HUES6 (cell line): ENCODE data around the gene TMEM171.

Source experiments
- H3K27ac ChIP-seq: 2 replicates; pipeline ENCODE4 v1.7.0; 2013; ENCODE audit warnings: low read depth, mild to moderate bottlenecking, low read length, inconsistent platforms
- H3K27me3 ChIP-seq: 2 replicates; pipeline ENCODE4 v1.6.1; 2013; ENCODE audit warnings: low read length; ENCODE audit not compliant: control insufficient read depth, insufficient read depth
- H3K36me3 ChIP-seq: 2 replicates; pipeline ENCODE4 v1.6.1; 2013; ENCODE audit warnings: low read length; ENCODE audit not compliant: control insufficient read depth, insufficient read depth
- H3K4me1 ChIP-seq: 2 replicates; pipeline ENCODE4 v1.6.1; 2013; ENCODE audit warnings: low read length; ENCODE audit not compliant: control insufficient read depth, insufficient read depth
- H3K4me3 ChIP-seq: 2 replicates; pipeline ENCODE4 v1.5.1; 2013; ENCODE audit warnings: low read depth, low read length
- H3K9ac ChIP-seq: one replicate; pipeline ENCODE4 v1.6.1; 2013; ENCODE audit warnings: mild to moderate bottlenecking, low read length
- H3K9me3 ChIP-seq: 2 replicates; pipeline ENCODE4 v1.6.1; 2013; ENCODE audit warnings: low read depth, low read length; ENCODE audit not compliant: control insufficient read depth, insufficient read depth

TMEM171 gene

GRCh38 chr5:73106335-73106734 lies 14.0 kb upstream of the TMEM171 start:
- Histone ChIP-seq H3K9me3 (peaks cover 3% of the 10 kb centered on the region; the same call in 1 of the 2 replicates), H3K4me1 (no peaks in the 10 kb centered on the region), H3K27me3 (no peaks in the 10 kb centered on the region), H3K27ac (no peak overlapping the region), H3K9ac (no peak overlapping the region), H3K36me3 (no peaks in the 10 kb centered on the region), H3K4me3 (no peak overlapping the region)

GRCh38 chr5:73110190-73110589 lies 10.2 kb upstream of the TMEM171 start:
- no peak overlapping the region for H3K4me3 ChIP-seq
- H3K27me3 ChIP-seq = no peaks in the 10 kb centered on the region
- H3K9me3 ChIP-seq = peaks cover 3% of the 10 kb centered on the region; the same call in 1 of the 2 replicates
- no peak overlapping the region for H3K9ac ChIP-seq
- H3K36me3 ChIP-seq = no peaks in the 10 kb centered on the region
- no peak overlapping the region for H3K27ac ChIP-seq
- H3K4me1 ChIP-seq = no peaks in the 10 kb centered on the region

- H3K27me3 ChIP-seq = no peaks in the 10 kb centered on the region
- H3K4me1 ChIP-seq = no peaks in the 10 kb centered on the region
- H3K9me3 ChIP-seq = peaks cover 3% of the 10 kb centered on the region; the same call in 1 of the 2 replicates
- H3K36me3 ChIP-seq = no peaks in the 10 kb centered on the region
- no peak overlapping the region for H3K9ac ChIP-seq
- no peak overlapping the region for H3K27ac ChIP-seq
- H3K4me3 ChIP-seq = no peak overlapping the region
Observed at GRCh38 chr5:73111536-73111935, 8.8 kb upstream of the TMEM171 start.

GRCh38 chr5:73112359-73112758 lies 8.0 kb upstream of the TMEM171 start:
- no peaks in the 10 kb centered on the region for H3K4me1 ChIP-seq
- peaks cover 4% of the 10 kb centered on the region; the same call in 1 of the 2 replicates for H3K27me3 ChIP-seq
- H3K27ac ChIP-seq = no peak overlapping the region
- peaks cover 3% of the 10 kb centered on the region; the same call in 1 of the 2 replicates for H3K9me3 ChIP-seq
- no peak overlapping the region for H3K4me3 ChIP-seq
- H3K36me3 ChIP-seq = no peaks in the 10 kb centered on the region
- no peak overlapping the region for H3K9ac ChIP-seq

GRCh38 chr5:73114044-73114688 lies 6.2 kb upstream of the TMEM171 start:
- Histone ChIP-seq H3K4me3 (no peak overlapping the region), H3K36me3 (no peaks in the 10 kb centered on the region), H3K27ac (no peak overlapping the region), H3K4me1 (no peaks in the 10 kb centered on the region), H3K9me3 (peaks cover 4% of the 10 kb centered on the region; the same call in 1 of the 2 replicates), H3K27me3 (peaks cover 20% of the 10 kb centered on the region), H3K9ac (no peak overlapping the region)

- no peak overlapping the region for H3K27ac ChIP-seq
- H3K9me3 ChIP-seq = peaks cover 4% of the 10 kb centered on the region; the same call in 1 of the 2 replicates
- H3K27me3 ChIP-seq = peaks cover 33% of the 10 kb centered on the region
- H3K36me3 ChIP-seq = no peaks in the 10 kb centered on the region
- peaks cover 6% of the 10 kb centered on the region for H3K4me1 ChIP-seq
- H3K4me3 ChIP-seq = no peak overlapping the region
- H3K9ac ChIP-seq = no peak overlapping the region
Observed at GRCh38 chr5:73115399-73116051, 4.8 kb upstream of the TMEM171 start.

- Histone ChIP-seq H3K9me3 (peaks cover 4% of the 10 kb centered on the region; the same call in 1 of the 2 replicates), H3K36me3 (no peaks in the 10 kb centered on the region), H3K27me3 (peaks cover 43% of the 10 kb centered on the region), H3K4me3 (no peak overlapping the region), H3K27ac (no peak overlapping the region), H3K4me1 (peaks cover 12% of the 10 kb centered on the region), H3K9ac (no peak overlapping the region)
Observed at GRCh38 chr5:73116506-73116905, 3.9 kb upstream of the TMEM171 start.

- Histone ChIP-seq H3K27ac (no peak overlapping the region), H3K4me1 (peaks cover 12% of the 10 kb centered on the region), H3K4me3 (no peak overlapping the region), H3K36me3 (no peaks in the 10 kb centered on the region), H3K27me3 (peaks cover 50% of the 10 kb centered on the region), H3K9me3 (peaks cover 4% of the 10 kb centered on the region; the same call in 1 of the 2 replicates), H3K9ac (no peak overlapping the region)
Observed at GRCh38 chr5:73117088-73117740, 3.2 kb upstream of the TMEM171 start.

GRCh38 chr5:73118391-73118973 lies 1.9 kb upstream of the TMEM171 start:
- H3K36me3 ChIP-seq = no peaks in the 10 kb centered on the region
- no peak overlapping the region for H3K27ac ChIP-seq
- peaks cover 15% of the 10 kb centered on the region for H3K4me1 ChIP-seq
- H3K9me3 ChIP-seq = peaks cover 4% of the 10 kb centered on the region; the same call in 1 of the 2 replicates
- no peak overlapping the region for H3K9ac ChIP-seq
- peaks cover 60% of the 10 kb centered on the region for H3K27me3 ChIP-seq
- no peak overlapping the region for H3K4me3 ChIP-seq

GRCh38 chr5:73119451-73120157 lies 771 bp upstream of the TMEM171 start:
- Histone ChIP-seq H3K36me3 (no peaks in the 10 kb centered on the region), H3K27ac (no peak overlapping the region), H3K9me3 (peaks cover 4% of the 10 kb centered on the region; the same call in 1 of the 2 replicates), H3K9ac (no peak overlapping the region), H3K4me1 (peaks cover 15% of the 10 kb centered on the region), H3K4me3 (peak overlapping the region; percentile 80), H3K27me3 (peaks cover 63% of the 10 kb centered on the region)
